NT2/D1 (cell line): ENCODE results near the gene TLR10.

Source experiments
- SUZ12 ChIP-seq: IDR thresholded peaks from 2 replicates; pipeline ENCODE4 v1.6.1; 2011; ENCODE audit not compliant: insufficient read length, insufficient read depth; ENCODE audit errors: extremely low read depth
- ZNF274 ChIP-seq: IDR thresholded peaks from 2 replicates; pipeline ENCODE4 v1.6.1; 2011; ENCODE audit warnings: mild to moderate bottlenecking, low read depth, low read length

DNA sequence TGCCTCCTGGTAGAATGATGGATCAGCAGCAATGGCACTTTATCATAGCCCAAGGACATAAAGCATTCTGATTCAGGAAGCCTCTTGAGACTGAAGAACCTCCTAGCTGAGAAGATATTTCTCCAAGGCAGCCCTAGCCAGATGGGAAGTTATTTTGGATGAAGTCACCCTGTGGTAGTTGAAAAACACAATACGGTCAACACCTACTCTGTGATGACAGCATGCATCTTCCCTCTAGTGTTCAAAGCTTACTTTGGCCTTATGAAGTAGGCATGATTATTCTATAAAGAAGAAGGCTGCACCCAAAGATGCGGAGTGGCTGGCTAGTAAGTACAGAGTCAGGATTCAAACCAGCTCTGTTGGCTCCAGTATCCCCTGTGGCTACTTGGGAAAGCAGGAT lies 47.9 kb downstream of the TLR10 start:
- TF ChIP-seq ZNF274, result no peak
- TF ChIP-seq SUZ12, result no peak
